Activated T-cell treated with anti-CD3 and anti-CD28 coated beads, Interleukin-2, amount 50 U/mL, for 1 hour (primary cell): ENCODE data around the gene SUPT3H.

Experiments
- DNase-seq: peaks from one replicate; pipeline ENCODE4 v3.0.0-alpha.2; 2020

Gene SUPT3H

GRCh38 chr6:45377554-45378333 lies at the start of gene SUPT3H:
Gene SUPT3H (minus strand): TSS chr6:45377934.
- peak; percentile 90 for DNase-seq

- no peak for DNase-seq
These were observed 48.5 kb upstream of the SUPT3H start for GRCh38 chr6:45426251-45426650.

GRCh38 chr6:45424451-45424861 lies 46.7 kb upstream of the SUPT3H start:
- DNase-seq = no peak

- DNase-seq = peak; percentile 42
These were observed 46.2 kb upstream of the SUPT3H start for GRCh38 chr6:45423824-45424450.

- peak; percentile 55 for DNase-seq
These were observed 45.5 kb upstream of the SUPT3H start for GRCh38 chr6:45423111-45423823.

- DNase-seq = peak; percentile 71
These were observed 44.9 kb upstream of the SUPT3H start for GRCh38 chr6:45422503-45423110.

GRCh38 chr6:45421709-45422502 lies 44.2 kb upstream of the SUPT3H start:
- peak; percentile 67 for DNase-seq

GRCh38 chr6:45420909-45421708 lies 43.4 kb upstream of the SUPT3H start:
- no peak for DNase-seq

GRCh38 chr6:45420083-45420908 lies 42.6 kb upstream of the SUPT3H start:
- peak; percentile 60 for DNase-seq

GRCh38 chr6:45419571-45420082 lies 41.9 kb upstream of the SUPT3H start:
- peak; percentile 66 for DNase-seq

- no peak for DNase-seq
These were observed 39.7 kb upstream of the SUPT3H start for GRCh38 chr6:45417436-45417835.

- no peak for DNase-seq
These were observed 39.0 kb upstream of the SUPT3H start for GRCh38 chr6:45416700-45417099.

GRCh38 chr6:45415788-45416518 lies 38.2 kb upstream of the SUPT3H start:
- DNase-seq = no peak

- DNase-seq = no peak
These were observed 37.6 kb upstream of the SUPT3H start for GRCh38 chr6:45415315-45415714.

GRCh38 chr6:45411959-45412358 lies 34.2 kb upstream of the SUPT3H start:
- DNase-seq = no peak

GRCh38 chr6:45400021-45400420 lies 22.3 kb upstream of the SUPT3H start:
- DNase-seq = no peak

GRCh38 chr6:45398075-45398813 lies 20.5 kb upstream of the SUPT3H start:
- no peak for DNase-seq

GRCh38 chr6:45394586-45395095 lies 16.9 kb upstream of the SUPT3H start:
- DNase-seq = no peak

GRCh38 chr6:45388328-45388727 lies 10.6 kb upstream of the SUPT3H start:
- no peak for DNase-seq
